Stimulated activated naive CD4-positive, alpha-beta T cell treated with Interleukin-2 at 50 U/mL for 16 hours (primary cell): ENCODE measurements around the gene FZD8.

ENCODE experiments used
- DNase-seq: peaks from one replicate; lab custom pipeline; 2025; lab: John Stamatoyannopoulos, UW

FZD8 gene

GRCh38 chr10:35640951-35641675, 983 bp downstream of the FZD8 start:
- DNase-seq: peak; percentile 43

- DNase-seq: peak; percentile 23
These were observed 1.6 kb downstream of the FZD8 start for GRCh38 chr10:35640474-35640873.

DNA sequence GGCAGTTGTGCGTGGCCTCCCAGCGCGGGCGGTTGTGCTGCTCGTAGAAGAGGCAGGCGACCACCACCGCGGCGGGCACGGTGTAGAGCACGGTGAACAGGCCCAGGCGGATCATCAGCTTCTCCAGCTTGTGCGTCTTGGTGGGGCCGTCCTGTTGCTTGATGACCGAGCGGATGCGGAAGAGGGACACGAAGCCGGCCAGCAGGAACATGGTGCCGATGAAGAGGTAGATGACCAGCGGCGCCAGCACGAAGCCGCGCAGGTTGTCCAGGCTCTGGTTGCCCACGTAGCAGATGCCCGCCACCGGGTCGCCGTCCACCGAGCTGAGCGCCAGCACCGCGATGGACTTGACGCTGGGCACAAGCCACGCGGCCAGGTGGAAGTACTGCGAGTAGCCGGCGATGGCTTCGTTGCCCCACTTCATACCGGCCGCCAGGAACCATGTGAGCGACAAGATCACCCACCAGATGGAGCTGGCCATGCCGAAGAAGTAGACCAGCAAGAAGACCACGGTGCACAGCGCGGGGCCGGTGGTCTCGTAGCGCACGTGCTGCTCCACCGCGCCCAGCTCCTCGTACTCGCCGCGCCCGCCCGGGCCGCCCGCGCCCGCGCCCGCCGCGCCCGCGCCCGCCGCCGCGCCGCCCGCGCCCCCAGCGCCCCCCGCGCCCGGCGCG, 2.2 kb downstream of the FZD8 start:
- no peak for DNase-seq

GRCh38 chr10:35639021-35639727, 2.9 kb downstream of the FZD8 start:
- no peak for DNase-seq

- no peak for DNase-seq
These were observed 4.0 kb downstream of the FZD8 start for GRCh38 chr10:35638101-35638500.

- no peak for DNase-seq
These were observed 4.6 kb downstream of the FZD8 start for GRCh38 chr10:35637462-35637861.

DNA sequence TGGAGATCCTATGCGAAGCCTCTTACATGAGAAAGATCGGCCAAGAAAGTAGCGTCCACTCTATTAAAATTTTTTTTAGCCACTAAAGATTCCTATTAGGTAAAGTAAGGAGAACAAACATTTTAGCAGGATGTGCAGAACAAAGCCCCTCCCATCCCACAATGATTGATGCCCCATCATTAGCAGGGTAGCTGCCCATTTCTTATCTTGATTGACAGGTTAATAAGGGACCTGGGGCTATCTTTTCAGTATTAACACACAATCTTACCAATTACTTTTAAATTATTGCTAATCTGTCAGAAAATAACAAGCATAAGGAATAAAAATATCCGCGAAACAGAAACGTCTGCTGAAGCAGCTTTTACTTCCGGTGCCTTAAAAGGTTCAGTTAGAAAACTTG, 5.1 kb downstream of the FZD8 start:
- DNase-seq: no peak

DNA sequence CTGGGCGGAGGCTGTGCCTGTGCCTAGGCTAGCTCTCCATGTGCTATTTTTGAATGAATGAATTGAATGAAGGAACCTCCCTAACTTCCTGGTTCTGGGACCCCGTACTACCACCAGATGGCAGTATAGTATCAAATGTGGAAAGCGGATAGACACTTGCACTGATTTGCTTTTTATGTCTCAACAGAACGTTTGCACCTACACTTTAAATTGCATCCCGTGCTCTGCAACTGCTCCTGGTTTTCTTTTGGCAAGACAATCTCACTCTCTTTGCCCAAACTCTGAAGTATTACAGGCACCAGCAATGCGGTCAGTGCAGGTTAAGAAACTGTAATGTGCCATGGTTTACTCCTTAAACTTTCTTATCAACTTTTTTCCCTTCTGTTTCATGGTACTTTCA, 6.5 kb downstream of the FZD8 start:
- DNase-seq: peak; percentile 16

DNA sequence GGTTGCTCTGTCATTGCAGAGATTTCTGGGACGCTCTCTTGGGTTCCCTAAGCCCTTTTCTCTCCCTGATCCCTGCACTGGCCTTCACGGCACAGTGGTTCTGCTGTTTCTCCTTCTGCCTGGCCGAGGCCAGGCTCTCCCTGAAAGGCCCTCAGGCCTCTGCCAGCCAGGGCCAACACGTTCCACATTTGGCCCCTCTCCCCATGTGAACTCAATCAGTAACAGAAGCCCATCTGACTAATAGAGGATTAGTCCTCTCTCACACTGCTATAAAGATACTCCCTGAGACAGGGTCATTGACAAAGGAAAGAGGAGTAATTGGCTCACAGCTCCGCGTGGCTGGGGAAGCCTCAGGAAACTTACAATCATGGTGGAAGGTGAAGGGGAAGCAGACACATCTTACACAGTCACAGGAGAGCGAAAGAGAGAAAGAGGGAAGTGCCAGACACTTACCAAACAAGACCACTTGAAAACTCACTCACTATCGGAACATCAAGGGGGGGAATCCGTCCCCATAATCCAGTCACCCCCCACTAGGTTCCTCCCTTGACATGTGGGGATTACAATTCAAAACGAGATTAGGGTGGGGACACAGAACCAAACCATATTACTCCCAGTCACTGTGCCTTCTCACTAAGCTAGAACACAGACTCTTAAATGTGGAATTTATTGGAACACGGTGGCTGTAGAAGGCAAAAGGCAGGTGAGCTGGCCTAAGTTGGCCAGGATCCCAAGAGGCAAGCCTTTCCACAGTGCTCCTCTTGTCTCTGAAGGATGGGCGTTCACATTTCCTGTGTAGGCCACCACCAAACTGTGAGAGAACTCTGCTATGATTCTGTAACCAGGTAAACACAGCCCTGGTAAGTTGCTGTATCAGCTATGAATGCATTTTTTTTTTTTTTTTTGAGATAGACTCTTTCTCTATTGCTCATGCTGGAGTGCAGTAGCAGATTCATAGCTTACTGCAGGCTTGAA, 8.8 kb downstream of the FZD8 start:
- DNase-seq: no peak

GRCh38 chr10:35632027-35632426, 10.1 kb downstream of the FZD8 start:
- no peak for DNase-seq

GRCh38 chr10:35631404-35631803, 10.7 kb downstream of the FZD8 start:
- no peak for DNase-seq

DNA sequence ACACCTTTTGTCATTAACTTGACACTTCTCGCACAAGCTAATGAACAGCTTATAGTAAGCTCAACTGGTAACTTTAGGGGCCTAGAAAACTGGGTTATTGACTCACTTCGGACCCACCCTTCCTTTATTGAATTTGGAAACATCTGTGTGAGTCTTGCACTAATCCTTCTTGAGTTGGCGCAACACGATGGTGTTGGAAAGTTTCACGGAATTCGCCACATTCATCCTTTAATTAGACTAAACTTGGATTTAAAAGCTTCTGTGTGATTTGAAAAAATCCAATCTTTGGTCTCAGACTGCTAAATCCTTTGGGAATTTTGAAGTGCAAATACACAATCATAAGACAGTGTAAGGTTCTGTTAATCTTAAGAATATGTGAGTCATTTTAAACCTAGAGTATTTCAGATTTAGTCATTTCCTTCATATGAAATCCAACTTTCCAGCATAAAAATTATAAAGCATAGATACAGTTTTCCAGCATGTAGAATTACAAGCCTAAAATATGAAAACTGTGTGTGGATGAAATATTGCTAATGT, 15.1 kb downstream of the FZD8 start:
- no peak for DNase-seq

GRCh38 chr10:35614312-35614711, 27.8 kb downstream of the FZD8 start:
- DNase-seq: no peak

DNA sequence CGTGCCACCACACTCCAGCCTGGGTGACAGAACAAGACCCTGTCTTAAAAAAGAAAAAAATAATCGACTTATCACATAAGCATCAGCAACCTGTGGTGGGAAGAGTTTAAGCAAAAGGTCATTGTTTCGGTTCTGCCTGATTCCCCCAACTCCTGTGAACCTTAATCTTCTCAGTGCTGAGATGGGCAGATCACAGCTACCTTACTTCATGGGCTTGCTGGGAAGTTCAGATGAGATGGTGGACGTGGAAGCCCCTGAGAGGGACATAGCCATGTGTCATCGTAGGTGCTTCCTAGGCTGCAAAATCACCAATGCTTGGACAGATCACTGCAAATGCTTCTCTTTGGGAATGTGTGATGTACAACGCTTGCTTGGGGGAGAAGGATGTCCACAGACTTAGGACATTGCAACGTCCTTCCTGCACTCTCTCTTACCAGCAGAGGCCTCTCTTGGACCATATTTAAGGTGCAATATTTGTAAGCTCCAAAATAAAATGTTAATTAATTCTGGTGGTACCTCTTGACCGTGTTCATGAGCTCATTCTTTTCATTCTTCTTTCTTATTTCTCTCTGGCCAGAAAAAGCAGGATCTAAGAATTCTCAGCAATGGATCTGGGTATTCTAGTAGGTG, 28.4 kb downstream of the FZD8 start:
- no peak for DNase-seq

- DNase-seq: no peak
These were observed 29.0 kb downstream of the FZD8 start for GRCh38 chr10:35613107-35613440.

GRCh38 chr10:35612385-35613106, 29.6 kb downstream of the FZD8 start:
- no peak for DNase-seq

GRCh38 chr10:35611750-35612149, 30.3 kb downstream of the FZD8 start:
- no peak for DNase-seq

- no peak for DNase-seq
These were observed 33.8 kb downstream of the FZD8 start for GRCh38 chr10:35608328-35608672.

- DNase-seq: no peak
These were observed 34.4 kb downstream of the FZD8 start for GRCh38 chr10:35607475-35608327.

GRCh38 chr10:35606430-35606829, 35.7 kb downstream of the FZD8 start:
- DNase-seq: no peak
